Effector CD4-positive, alpha-beta T cell (primary cell): ENCODE measurements around the gene FLOT1.
A peak's percentile ranks its signal among the peaks of the same experiment; 100 is the strongest.

Experiments used
- DNase-seq: peaks from one replicate; pipeline ENCODE4 v3.0.0-alpha.2; 2020
- total RNA-seq: gene quantifications from one replicate; lab custom pipeline; 2026; lab: John Stamatoyannopoulos, UW

Gene FLOT1
- 46.7 reads per million, percentile 67 among the genes with 10 or more reads in this experiment for total RNA-seq

DNA sequence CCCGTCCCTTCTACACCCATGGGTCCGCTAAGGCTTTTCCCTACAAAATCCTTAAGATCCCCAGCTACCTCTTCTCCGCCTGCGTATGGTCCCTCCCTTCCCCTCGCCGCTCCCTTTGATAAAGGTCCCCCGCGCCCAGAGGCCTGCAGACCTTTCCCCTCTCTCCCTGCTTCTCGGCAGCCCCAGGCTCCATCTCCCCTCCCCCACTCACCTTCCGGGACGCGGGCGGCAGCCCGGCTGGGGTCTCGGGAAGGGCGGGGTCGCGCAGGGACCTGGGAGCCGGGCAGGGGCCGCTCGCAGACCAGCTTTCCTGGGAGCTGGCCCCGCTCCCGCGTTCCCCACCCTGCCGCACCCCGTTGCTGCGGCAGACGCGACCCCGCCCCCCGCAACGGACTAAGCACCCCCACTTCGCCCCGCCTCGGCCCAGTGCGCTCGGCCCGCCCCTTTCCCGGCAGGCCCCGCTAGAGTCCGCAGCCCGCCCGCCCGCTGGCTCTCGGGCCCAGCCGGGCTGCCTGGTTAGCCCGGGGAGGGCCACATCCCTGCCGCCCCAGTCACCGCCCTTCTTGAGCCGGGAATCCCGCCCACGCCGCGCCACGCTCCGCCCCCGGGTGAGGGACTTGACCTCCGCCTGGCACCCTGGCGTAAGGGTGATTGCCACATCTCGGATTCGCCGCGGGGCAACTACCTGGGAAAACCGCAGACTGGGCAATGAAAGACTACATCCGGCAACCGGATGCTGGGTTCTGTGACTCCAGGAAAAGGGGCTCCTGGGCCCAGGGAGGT is at the start of gene FLOT1:
TSS of gene FLOT1 (minus strand) at position 372 of the 783 bp plus-strand sequence. CDS start 498 bp downstream, outside the sequence.
- DNase-seq: peak; percentile 69

- DNase-seq: no peak
Measured at GRCh38 chr6:30790724-30791383, 48.4 kb upstream of the FLOT1 start.

- no peak for DNase-seq
Measured at GRCh38 chr6:30789606-30790005, 47.1 kb upstream of the FLOT1 start.

DNA sequence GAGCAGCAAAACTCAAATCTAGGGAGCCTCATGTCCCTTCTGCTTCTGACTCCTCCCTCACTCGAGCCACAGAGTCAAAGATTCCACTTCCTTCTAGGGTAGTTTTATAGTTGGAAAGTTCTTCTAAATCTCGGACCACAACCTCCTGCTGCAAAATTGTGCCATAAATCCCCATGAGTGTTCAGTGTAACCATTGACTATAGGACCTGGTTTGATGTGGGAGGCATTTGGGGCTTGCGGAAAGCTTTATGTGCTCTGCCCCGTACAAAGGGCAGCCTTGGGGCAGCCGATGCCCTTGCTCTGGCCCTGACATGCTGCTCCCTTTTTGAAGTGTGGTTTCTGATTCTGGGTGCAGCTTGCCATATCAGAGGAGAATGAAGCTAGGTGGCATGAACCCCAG is 45.5 kb upstream of the FLOT1 start:
- no peak for DNase-seq

DNA sequence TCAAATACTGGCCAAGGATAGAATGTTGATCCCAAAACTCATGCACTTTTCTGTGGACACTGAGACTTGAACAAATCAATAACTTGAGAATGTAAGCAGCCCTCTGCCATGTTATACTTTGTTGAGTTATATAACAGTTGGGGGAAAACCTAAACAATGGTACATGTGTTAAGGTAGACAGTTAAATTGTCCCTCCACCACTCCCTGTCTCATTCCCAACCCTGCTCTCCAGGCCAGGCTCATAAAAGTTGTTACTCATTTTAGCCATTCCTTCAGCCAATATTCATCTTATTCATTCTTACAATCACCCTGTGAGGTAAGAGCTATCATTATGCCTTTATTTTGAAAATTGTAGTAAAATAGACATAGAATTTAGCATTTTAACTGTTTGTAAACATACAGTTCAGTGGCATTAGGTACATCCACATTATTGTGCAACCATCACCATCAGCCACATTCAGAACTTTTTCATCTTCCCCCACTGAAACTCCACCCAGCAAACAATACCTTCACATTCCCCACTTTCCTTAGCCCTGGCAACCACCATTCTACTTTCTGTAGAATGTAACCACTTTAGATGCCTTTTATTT is 40.0 kb upstream of the FLOT1 start:
- no peak for DNase-seq

- DNase-seq: no peak
Measured at GRCh38 chr6:30781743-30782424, 39.4 kb upstream of the FLOT1 start.

DNA sequence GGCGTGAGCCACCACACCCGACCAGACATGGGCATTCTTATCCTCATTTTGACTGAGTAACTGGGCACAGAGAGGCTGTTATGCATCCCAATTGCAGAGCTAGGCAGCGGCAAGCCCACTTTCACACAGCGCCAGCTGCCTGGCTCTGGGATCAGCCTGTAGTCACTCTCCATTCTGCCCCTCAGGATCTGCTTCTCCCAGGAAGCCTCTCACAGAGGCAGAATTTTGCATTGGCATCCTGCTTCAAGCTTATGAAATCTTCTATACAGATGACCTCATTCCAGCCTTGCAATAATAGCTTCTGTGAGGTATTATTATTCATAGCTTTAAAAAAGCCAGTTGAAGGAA is 38.9 kb upstream of the FLOT1 start:
- no peak for DNase-seq

DNA sequence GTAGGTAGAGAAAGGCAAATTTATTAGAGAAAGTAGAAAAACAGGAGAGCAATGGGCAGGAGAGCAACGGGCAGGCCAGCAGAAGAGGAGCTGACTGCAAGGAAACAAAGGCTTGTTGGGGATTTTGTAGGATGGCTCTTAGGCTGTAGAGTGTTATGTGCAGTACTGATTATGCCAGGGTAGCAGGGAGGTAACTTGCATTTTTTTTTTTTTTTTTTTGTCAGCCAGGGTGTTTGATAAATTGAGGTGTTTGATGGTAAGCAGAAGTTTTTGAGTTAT is 38.1 kb upstream of the FLOT1 start:
- DNase-seq: no peak

DNA sequence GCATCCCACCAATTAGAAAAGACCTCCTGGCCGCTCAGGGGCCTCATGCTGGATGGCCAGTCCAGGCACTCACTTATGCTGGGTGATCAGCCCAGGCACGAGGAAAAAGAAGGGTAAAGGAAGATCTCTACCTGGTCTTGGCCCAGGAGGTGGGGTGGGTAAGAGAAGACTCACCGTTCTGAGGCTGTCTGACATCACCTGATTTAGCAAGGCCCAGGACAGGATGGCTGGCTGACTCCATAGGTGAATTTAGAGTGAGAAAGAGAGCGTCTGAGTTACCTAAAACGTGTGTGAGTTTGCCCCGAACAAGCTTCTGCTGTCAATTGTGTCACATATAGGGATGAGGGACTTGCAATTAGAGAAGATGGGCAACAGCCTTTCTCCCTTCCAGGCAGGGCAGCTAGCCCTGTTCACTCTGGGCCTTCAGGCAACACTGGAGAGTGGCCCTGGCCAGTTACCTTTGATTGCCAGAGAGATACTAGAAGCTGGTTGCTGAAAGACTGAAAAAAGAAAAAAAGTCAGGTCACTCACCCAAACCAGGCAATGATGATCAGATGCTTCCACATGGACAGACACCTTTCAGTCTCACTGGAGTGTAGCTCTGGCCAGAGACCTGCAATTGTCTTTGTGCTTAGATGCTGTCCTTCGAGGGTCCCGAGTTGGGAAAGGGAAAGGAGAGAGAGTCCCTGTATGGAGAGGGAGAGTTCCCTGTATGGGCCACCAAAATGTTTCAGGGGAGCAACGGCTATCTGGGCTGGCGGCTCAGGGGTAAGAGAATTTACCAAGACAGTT is 37.6 kb upstream of the FLOT1 start:
- no peak for DNase-seq

GRCh38 chr6:30778001-30778635 is 35.6 kb upstream of the FLOT1 start:
- DNase-seq: no peak

DNA sequence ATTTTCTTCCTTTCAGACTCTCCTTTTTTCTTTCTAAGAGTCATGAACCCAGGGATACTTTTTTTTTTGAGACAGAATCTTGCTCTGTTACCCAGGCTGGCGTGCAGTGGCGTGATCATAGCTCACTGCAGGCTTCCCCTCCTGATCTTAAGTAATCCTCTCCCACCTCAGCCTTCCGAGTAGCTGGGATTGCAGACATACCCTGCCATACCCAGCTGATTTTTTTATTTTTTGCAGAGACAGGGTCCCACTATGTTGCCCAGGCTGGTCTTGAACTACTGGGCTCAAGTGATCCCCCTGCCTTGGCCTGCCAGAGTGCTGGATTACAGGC is 34.6 kb upstream of the FLOT1 start:
- no peak for DNase-seq

GRCh38 chr6:30776390-30777154 is 34.1 kb upstream of the FLOT1 start:
- no peak for DNase-seq

DNA sequence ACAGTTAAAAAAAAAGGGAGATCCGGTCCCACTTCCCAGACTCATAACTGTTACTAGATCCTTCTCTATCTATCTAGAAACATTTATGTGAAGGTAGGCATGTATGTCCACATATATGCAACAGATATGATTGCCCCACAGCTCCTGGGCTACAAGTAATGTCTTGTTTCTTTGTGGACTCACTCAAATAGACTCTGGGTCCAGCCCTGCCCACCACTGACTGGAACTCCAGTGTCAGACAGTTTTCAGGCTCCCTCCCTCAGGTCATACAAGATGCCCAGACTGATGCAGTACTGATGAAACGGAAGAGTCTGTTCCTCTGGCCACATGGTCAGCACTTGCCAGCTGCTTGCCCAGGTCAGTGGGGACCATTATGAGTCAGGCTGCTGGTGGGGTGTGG is 32.6 kb upstream of the FLOT1 start:
- DNase-seq: no peak

DNA sequence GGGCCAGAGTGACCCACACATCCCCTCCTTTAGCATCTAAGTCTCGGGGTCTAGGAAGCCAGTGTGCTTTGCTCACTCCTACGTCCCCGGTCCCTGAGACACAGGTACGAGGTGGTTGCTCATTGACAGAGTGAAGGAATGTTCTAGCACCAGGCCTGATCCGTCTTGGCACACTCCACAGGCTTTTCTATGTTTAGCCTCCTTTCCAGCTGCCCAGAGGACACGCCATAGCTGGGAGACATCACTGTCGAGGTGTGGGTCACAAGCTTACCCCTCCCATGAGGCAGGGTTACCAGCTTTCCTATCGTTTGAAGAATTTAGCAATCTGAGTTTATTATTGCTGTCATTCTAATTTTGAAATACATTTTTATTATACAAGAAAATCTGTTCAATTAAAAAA is 32.2 kb upstream of the FLOT1 start:
- DNase-seq: no peak

- DNase-seq: no peak
Measured at GRCh38 chr6:30770592-30770991, 28.1 kb upstream of the FLOT1 start.

- DNase-seq: no peak
Measured at GRCh38 chr6:30769853-30770524, 27.5 kb upstream of the FLOT1 start.

GRCh38 chr6:30769088-30769852 is 26.8 kb upstream of the FLOT1 start:
- DNase-seq: peak; percentile 40

- DNase-seq: no peak
Measured at GRCh38 chr6:30768634-30769087, 26.2 kb upstream of the FLOT1 start.

GRCh38 chr6:30767944-30768301 is 25.4 kb upstream of the FLOT1 start:
- no peak for DNase-seq
